HL-60/S4 treated with phorbol 12-myristate 13-acetate at 8.2 ng/mL for 4 days and 3 days (cell line): Measurements from ENCODE around the gene SLC7A5.
"Not testable (repeated sequence)": the region's sequence is repeated elsewhere in the genome, so short reads cannot be mapped to it uniquely, and the experiment has no call there.

Experiments used
- in situ Hi-C: fragments of 300-500 bp; cut with MboI; formaldehyde crosslinking; loops from 2 replicates; pipeline ENCODE4 v1.15.0; 2022; ENCODE audit warnings: low sequenced_read_pairs

The SLC7A5 gene

DNA sequence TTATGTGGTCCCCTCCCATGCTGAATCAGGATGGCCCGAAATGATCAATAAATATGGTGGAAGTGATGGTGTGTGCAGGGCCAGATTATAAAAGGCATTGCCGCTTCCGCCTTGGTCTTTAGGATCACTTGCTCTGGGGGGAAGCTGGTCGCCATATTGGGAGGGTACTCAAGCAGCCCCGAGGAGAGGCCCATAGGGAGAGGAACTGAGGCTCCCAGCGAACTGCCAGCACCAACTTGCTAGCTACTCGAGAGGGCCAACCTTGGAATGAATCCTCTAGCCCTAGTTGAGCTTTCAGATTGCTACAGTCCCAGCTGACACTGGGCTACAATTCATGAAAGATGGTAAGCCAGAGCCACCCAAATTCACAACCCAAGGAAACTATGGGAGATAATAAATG is 19.0 kb upstream of the SLC7A5 start:
- in situ Hi-C loops: not testable (repeated sequence)

DNA sequence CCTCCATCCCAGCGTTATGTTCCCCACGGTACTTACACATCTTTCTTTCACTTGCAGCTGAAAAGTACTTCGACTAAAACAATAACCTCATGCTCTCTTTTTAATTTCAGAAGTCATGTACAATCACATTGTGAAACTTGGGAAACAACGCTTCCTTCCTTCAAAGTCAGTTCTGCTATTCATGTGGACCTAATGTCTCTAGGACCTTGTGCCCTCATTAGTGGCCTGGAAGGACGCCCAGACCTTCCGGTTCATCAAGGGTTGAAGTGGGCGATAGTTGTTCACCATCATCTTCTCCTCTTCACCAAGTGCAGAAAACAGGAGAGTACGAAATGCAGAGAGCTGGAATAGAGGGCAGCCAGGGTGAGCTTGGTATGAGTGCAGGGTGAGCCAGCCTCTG is 18.6 kb upstream of the SLC7A5 start:
- in situ Hi-C loops: not testable (repeated sequence)

DNA sequence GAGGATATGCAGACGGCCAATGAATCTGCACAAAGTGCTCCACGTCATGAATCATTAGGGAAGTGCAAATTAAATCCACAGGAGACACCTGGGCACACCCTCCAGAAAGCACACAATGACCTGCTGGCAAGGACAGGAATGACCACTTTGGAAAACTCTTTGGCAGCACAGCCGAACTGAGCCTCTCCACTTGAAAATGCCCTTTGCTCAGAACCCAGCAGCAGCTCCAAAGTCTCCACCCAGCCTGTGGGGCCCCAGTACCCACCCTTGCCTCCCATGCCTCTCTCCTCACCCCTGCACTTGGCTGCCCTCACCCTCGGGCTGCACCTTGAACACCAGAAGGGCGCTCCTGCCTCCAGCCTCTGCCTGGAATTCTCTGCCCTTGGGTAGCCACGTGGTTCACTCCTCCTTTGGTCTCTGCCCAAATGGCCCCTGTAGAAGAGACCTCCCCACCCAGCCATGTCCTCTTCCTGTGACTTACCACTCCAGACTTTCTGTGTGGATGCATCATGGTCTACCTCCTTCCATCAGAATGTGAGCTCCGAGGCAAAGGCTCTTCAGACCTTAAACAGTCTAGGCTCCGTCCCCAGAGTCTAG is 16.2 kb upstream of the SLC7A5 start:
- in situ Hi-C loops: not testable (repeated sequence)

DNA sequence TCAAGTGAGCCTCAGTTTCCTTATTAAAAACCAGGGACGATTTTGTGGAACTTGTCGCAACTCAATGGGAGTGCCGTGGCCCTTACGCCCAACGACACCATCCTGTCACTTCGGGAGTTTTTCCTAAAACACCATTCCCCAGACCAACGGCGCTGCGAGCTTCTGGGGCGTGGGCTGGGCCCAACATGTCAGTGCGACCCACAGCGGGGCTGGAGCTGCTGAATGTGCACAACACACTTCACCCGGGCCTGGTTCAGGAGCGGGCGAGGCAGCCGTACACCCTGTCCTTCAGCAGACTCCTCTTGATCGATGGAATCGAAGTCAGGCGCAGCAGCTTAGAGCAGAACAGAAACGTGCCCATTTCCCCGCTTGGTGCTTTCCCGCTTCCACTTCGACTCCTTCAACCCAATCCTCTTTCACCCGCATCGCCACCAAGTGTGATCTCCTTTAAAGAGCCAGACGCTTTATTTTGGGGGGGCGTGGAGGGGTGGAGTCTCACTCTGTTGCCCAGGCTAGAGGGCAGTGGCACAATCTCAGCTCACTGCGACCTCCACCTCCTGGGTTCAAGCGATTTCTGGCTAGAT is 13.2 kb upstream of the SLC7A5 start:
- in situ Hi-C loops: no loop called here

DNA sequence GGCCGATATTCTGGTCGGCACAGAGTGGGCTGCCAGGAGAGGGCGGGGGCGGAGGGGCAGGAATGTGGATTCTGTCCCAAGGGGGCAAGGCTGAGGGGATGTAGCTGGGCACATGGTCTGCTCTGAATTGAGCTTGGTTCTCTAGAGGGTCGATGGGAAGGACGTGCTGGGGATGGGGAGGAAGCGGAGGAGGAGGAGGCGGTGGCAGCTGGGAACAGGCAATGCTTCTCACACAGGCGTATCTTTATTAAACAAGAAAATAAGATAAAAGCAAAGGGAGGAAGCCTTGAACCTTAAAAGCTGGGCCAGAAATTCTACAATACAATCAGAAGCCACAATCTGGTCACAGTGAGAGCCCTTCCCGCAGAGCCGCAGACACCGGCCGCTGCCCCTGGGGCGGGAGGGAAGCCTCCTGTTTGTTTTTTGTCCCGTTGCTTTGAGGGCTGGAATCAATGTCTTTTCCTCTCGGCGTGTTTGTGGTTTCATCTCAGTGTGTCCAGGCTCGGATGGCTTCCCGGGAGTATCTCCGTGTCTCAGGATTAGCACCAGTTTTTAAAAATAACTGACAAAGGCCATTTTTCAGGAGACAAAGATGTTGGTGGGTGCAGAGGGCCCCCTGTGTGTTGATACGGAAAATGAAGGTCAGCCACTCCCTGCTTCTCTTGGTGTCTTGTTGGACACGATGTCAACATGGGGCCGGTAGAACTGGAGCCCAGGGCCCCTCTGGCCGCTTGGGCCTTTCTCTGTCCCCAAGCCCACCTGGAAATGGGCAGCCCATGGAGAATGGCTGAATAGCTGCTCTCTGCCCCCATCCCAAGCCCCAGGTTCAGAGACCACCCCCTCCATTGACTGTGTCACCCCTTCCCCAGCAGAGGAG is 12.3 kb upstream of the SLC7A5 start:
- in situ Hi-C loops: no loop called here

DNA sequence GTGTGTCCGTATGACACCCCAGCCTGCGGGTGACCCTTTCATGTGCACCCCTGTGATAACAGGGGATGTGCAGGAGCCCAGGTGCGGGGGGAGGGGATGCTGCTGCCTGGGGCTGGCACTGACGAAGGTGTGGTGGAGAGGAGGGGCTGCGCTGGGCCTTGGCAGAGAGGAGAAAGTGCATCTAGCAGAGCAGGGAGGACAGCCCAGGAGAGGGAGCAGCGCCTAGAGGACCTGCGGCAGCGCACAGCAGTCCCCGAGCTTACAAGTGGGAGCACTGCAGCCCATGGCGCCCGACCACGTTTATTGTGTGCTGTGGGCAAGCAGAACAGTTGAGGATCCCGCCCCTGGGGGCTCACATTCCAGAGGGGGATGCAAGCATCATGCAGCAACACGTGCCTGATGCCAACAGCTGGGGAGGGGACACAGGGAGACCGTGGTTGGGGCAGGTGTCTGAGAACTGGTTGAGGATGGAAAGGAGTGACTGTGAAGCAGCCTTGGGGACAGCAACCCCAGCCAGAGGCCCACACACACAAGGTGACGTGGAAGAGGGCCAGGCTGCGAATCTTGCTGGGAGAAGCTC is 10.9 kb upstream of the SLC7A5 start:
- in situ Hi-C loops: no loop called here

DNA sequence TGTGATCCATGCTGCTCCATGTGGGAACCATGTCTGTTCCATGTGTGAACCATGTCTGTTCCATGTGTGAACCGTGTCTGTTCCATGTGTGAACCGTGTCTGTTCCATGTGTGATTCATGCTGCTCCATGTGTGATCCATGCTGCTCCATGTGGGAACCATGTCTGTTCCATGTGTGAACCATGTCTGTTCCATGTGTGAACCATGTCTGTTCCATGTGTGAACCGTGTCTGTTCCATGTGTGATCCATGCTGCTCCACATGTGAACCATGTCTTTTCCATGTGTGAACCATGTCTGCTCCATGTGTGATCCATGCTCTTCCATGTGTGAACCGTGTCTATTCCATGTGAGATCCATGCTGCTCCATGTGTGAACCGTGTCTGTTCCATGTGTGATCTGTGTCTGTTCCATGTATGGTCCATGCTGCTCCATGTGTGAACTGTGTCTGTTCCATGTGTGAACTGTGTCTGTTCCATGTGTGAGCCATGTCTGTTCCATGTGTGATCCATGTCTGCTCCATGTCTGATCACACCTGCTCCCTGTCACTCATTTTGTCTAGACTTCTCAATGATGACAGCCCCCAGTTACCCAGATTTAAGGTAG is 10.2 kb upstream of the SLC7A5 start:
- in situ Hi-C loops: not testable (repeated sequence)

DNA sequence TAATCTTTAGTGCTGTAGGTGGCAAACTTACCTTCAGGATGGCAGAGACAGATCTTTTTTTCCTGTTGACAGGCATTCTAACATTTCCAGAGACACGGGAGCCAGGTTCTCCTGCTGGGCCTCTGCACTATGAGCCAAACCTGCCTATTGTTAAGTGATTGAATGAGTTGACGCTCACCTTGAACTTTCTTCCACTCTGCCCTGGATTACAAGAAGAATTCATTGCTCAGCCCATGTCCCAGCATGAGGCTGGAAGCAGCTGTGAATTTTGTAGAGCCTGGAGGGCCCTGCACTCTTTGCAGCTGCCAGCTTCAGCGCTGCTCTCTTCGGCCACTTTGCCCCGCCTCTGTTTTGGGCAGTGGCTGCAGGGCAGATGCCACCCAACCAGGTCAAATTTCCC is 9.4 kb upstream of the SLC7A5 start:
- in situ Hi-C loops: no loop called here

DNA sequence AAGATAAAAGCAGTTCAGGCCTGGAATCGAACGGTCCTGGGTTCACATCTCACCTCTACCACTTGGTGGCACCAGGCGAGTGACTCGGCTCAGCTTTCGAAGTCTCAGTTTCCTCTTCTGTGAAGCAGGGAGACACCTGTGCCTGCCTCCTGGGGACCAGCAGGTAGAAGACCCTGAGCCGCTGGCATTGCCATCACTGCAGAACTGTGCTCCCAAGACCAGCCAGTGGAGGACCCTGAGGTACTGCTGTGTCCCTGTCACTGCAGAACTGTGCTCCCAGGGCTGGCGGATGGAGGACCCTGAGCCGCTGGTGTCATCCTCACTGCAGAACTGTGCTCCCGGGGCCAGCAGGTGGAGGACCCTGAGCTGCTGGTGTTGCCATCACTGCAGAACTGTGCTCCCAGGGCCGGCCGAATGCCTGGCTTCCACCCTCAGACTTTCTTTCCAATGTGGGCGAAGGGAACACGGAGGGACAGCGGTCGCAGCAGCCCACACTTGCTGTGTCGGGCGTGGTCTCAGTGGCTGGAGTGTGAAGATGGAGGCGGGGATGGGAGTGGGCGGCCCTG is 8.7 kb upstream of the SLC7A5 start:
- in situ Hi-C loops: no loop called here

DNA sequence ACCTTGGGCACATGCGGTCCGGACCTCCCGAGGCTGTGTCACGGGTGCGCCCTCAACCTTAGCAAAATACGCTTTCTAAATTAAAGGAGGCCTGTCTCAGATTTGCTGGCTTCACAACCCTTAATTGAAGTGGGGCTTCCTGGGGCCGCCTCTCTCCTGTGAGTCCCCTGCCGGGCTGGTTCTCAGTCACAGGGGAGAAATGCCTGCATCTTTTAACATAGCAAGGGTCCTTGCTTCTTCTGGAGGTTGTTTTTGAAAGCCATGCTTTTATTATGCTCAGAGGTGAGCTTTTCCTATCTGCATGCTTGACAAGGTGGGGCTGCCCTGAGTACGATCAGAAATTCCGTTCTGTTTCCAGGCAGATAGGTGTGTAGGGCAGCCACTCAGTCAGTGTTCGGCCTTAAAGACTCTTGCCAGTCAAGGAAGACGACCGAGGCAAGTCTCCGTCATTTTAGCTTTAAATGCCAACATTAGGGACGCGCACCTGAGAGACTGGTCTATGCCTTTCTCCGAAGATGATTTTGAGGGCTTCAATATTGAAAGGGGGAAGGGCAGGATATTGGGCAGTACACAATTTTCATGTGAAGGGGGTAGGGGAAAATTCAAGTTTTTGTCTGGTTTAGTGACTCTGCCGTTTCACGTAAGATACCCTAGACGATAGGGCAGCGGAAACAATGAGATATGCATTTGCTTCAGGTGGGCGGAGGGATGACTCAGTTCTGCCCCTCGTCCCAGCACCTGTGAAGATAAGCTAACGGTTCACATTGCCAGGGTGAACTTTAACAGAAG is 5.5 kb upstream of the SLC7A5 start:
- in situ Hi-C loops: no loop called here

DNA sequence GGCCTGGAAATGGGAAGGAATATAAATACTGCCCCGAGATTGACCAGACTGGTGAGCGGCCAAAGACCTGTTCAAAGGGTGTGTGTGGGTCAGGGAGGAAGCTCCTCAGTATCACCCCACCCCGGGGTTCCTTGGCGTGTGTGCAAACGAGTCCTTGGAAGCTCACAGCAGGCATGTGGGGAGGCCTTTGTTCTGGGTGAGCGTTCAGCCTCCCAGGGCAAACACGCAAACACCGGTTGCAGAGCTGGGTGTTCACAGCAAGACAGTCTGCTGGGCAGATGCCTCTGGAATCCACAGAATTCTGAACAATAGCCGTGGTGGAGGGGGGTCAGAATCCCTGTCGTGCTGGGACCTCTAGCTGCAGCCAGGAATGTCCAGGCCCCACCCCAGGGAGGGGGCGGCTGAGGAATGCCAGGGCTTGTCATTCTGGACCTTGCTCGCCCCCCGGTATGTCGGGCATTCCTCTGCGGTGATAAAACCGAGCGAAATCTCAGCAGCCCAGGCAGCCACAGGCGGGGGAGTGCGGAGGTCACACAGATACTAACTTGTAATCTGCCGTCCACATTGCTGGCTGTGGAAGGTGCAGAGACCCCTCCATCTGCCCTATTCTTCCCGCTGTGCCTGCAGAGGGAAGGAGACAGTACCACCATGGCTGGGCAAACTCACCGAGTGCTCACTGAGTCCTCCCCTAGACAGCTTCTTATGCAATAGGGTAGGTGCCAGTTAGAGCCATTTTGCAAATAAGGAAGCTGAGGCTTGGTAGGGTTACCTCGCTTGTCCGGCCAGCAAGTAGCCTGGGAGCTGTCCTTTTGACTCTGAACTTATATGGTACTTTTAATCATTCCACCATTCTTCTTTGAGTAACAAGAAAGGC is 1.3 kb upstream of the SLC7A5 start:
- in situ Hi-C loops: not testable (repeated sequence)

DNA sequence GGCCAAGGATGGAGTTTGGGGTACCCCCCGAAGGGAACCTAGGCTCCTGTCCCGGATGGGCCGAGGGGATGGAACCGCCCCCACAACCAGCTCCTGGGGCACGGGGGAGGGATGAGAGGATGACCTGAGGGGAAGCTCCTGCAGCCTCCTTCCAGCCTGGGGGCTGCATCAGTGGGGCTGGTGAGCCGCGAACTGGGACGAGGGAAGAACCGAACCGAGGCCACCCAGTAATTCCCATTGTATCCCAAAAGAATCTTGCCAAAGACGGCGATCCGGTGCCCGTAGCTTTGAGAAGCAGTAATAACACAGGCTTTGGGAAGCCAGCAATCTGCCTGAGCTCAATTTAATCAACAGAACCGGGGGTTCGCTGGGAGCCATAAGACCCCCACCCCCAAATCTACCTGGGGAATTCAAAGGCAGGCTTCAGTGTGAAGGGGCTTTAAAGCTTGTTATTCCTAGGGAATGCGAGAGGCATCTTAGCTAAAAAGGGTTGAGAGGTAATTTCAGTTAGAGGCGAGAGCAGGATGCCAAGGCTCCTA is 641 bp upstream of the SLC7A5 start:
- in situ Hi-C loops: not testable (repeated sequence)

DNA sequence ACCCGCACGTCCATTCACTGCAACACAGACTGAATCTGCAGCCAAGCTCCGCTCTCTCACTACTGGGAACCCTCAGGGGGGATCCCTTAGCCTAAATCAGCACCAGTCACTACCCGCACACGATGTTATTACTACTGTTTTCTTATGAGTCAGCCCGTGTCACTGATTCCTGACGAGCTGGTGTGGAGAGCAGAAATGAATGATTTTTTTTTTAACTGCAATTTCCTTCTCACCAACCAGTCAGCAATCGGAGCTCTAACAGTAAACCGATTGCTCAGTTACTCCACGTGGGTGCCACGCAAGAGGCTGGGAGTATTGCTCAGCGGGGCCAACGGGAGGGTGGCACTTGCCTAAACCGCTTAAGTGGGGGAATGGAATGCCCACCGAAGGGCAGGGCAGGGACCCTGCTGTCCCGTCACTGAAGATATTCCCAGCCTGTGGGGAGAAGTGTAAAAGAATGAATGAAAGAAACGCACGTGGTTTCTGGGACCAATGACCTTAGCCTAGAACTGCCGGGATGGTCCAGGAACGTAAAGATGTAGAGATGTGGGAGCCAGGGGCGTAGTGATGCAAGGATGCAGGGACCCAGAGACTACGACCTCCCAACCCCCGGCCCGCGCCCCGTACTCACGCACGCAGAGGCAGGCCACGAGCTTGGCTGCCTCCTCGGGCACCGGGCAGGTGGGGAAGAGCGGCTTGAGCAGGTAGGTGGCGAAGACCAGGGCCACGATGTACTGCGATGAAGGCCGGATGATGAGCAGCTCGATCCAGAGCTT is 865 bp downstream of the SLC7A5 start:
- in situ Hi-C loops: not testable (repeated sequence)

DNA sequence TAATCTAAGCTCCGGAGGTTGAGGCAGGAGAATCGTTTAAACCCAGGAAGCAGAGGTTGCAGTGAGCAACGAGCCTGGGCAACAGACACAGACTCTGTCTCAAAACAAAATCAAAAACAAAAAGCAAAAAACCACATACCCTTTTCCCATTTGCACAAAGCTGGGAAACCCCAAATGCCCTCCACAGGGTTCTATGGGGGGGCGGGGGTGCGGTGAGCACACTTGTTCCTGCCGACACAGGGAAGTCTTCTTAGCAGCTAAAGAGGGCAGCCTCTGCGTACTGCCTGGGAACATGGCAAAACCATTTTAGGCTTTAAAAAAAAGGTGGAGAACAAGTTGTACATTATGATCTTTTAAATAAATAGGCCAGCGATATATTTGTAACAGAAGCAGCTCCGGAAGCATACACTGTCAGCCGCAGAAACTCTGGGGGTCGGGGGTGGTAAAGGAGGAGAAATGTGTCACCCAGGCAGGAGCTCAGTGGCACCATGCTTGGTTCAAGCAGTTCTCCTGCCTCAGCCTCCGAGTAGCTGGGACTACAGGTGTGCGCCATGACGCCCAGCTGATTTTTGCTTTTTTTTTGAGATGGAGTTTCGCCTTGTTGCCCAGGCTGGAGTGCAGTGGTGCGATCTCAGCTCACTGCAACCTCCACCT is 3.3 kb downstream of the SLC7A5 start:
- in situ Hi-C loops: not testable (repeated sequence)

DNA sequence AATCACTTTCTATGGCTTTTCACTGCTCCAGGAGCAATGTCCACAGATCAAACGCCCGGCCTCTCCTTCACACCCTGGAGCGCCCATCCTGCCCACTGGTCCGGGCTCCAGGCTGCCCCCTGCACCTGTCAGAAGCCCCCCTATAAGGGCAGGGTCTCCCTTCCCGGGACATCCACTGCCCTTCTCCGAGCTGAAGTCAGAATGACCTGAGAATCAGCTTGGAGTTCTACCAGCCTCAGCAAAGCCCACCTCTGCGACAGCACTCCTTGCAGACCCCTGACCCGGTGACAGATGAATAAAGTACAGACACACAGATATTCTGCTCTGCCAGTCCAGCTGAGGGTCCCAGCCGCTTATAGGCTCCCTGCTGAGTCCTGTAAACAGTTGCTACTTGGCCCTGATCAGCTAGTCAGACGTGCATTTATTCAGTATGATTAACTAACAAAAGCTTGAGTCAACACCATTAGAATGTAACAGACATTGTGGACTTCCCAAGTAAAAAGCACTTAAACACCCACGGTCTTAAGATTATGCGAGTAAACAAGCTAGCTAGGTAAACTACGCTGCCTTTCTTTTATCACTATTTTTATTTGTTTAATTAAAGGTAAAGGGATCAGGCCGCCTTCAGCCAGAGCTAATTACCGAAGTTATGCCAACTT is 4.8 kb downstream of the SLC7A5 start:
- in situ Hi-C loops: no loop called here

DNA sequence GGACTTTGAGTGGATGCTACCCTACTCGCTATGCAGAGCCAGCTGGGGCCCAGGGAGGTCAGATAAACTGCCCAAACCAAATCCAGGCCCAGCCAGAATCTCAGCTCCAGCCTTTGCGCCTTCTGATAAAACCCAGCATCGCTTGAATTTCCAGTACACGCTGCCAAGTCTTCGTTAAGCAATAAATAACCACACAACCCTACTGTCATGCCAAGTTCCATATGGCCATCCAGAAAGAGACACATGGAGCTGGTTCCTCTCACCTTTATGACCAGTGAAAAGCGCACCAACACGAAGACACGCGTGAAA is 6.0 kb downstream of the SLC7A5 start:
- in situ Hi-C loops: not testable (repeated sequence)

DNA sequence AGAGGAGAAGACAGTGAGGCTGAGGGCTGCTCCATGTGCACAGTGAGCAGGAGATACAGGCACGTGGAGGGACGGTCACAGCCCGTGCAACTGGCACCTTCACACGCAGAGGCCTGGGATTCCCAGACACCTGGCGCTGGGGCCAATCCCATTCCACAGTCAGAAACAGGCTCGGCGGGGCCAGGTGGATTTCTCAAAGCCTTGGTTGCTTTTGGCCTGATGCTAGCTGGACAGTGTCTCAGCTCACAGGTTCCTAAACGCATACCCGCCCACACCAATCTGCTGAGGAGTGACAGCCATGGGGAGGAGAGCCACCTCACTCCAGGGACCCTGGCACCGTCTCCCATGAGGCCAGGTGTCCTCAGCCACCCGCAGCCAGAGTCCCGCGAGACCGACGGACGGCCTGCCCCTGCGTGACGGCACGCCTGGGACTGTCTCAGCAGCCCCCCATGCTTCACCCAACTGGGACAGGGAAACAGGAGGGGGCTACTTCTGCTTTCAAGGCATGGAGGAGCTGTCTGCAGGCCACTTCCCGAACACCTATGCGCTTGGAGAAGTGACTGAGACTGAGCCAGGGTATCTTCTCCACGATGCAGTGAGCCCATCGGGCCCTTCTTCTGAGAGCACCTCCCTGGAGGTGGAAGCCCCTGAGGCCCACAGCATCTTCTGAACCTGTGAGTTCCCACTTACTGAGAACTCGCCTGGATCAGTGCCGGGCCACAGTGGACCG is 6.5 kb downstream of the SLC7A5 start:
- in situ Hi-C loops: not testable (repeated sequence)
